ENCODE data around the gene TGFBR3L. TPM values are rescaled to one million over a fixed set of nuclear protein-coding genes. Genes with fewer than 3 reads are reported as not detected.

The TGFBR3L gene
- total and polyA plus RNA-seq, 2 of the 13 experiments (the other 11 are each of a cell fraction or from before 2014, with no cell fraction given) = 0.20 to 1.0 TPM

DNA sequence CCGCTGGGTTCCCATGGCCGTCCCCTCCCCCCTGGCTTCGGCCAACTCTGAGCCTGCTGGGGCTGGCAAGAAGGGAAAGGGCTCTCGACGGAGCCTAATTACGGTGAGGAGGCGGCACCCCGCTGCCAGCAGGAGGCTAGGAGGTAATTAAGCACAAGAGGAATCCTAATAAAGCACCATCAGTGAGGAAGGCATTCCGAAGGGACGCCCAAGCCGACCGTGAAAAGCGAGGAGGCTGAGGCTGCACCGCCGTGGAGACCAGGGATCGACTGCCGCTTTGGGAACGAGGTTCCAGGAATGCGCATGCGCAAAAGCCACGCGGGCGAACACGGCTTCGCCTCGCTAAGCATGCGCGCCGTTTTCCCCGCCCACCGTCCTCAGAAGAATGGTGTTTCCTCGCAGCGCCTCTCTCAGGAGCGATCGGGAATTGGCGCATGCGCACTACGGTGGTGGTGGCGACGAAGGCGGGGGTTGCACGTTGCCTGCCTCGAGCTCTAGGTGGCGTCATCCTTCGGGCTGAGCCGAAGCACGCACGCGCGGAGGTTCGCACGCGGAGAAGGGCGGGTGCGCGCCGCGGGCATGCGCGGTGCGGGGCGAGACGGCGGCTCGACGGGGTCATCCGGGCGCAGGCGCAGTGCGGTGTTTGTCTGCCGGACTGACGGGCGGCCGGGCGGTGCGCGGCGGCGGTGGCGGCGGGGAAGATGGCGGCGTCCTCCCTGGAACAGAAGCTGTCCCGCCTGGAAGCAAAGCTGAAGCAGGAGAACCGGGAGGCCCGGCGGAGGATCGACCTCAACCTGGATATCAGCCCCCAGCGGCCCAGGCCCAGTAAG is 11.2 kb upstream of the TGFBR3L start, which contains the start of gene MAP2K7 (continued):
- TF ChIP-seq FOSL1 (CRISPR knock-in tag; IDR thresholded peaks at IDR 0.05; ENCODE audit: borderline replicate concordance) = no peak
- no peak for TF ChIP-seq PRPF4 (IDR thresholded peaks at IDR 0.05; ENCODE audit: low read depth, low read length, poor library complexity, severe bottlenecking)
- TF ChIP-seq ZNF780A (CRISPR knock-in tag; IDR thresholded peaks at IDR 0.05) = no peak; the same call in 1 of the 2 replicates
- TF ChIP-seq, protein P1, sequence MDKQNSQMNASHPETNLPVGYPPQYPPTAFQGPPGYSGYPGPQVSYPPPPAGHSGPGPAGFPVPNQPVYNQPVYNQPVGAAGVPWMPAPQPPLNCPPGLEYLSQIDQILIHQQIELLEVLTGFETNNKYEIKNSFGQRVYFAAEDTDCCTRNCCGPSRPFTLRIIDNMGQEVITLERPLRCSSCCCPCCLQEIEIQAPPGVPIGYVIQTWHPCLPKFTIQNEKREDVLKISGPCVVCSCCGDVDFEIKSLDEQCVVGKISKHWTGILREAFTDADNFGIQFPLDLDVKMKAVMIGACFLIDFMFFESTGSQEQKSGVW (CRISPR knock-in tag; IDR thresholded peaks at IDR 0.05; ENCODE audit: borderline replicate concordance) = no peak
- no peak for TF ChIP-seq SATB2 (CRISPR knock-in tag; IDR thresholded peaks at IDR 0.05)
- TF ChIP-seq, protein P2, sequence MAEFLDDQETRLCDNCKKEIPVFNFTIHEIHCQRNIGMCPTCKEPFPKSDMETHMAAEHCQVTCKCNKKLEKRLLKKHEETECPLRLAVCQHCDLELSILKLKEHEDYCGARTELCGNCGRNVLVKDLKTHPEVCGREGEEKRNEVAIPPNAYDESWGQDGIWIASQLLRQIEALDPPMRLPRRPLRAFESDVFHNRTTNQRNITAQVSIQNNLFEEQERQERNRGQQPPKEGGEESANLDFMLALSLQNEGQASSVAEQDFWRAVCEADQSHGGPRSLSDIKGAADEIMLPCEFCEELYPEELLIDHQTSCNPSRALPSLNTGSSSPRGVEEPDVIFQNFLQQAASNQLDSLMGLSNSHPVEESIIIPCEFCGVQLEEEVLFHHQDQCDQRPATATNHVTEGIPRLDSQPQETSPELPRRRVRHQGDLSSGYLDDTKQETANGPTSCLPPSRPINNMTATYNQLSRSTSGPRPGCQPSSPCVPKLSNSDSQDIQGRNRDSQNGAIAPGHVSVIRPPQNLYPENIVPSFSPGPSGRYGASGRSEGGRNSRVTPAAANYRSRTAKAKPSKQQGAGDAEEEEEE (CRISPR knock-in tag; IDR thresholded peaks at IDR 0.05; ENCODE audit: borderline replicate concordance) = peak; percentile 46; the same call in 1 of the 2 replicates
- TF ChIP-seq, protein P3, sequence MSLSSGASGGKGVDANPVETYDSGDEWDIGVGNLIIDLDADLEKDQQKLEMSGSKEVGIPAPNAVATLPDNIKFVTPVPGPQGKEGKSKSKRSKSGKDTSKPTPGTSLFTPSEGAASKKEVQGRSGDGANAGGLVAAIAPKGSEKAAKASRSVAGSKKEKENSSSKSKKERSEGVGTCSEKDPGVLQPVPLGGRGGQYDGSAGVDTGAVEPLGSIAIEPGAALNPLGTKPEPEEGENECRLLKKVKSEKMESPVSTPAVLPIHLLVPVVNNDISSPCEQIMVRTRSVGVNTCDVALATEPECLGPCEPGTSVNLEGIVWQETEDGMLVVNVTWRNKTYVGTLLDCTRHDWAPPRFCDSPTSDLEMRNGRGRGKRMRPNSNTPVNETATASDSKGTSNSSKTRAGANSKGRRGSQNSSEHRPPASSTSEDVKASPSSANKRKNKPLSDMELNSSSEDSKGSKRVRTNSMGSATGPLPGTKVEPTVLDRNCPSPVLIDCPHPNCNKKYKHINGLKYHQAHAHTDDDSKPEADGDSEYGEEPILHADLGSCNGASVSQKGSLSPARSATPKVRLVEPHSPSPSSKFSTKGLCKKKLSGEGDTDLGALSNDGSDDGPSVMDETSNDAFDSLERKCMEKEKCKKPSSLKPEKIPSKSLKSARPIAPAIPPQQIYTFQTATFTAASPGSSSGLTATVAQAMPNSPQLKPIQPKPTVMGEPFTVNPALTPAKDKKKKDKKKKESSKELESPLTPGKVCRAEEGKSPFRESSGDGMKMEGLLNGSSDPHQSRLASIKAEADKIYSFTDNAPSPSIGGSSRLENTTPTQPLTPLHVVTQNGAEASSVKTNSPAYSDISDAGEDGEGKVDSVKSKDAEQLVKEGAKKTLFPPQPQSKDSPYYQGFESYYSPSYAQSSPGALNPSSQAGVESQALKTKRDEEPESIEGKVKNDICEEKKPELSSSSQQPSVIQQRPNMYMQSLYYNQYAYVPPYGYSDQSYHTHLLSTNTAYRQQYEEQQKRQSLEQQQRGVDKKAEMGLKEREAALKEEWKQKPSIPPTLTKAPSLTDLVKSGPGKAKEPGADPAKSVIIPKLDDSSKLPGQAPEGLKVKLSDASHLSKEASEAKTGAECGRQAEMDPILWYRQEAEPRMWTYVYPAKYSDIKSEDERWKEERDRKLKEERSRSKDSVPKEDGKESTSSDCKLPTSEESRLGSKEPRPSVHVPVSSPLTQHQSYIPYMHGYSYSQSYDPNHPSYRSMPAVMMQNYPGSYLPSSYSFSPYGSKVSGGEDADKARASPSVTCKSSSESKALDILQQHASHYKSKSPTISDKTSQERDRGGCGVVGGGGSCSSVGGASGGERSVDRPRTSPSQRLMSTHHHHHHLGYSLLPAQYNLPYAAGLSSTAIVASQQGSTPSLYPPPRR (CRISPR knock-in tag; IDR thresholded peaks at IDR 0.05; ENCODE audit: borderline replicate concordance) = 0 out of 2 replicates have a peak, but pooled peaks have one; percentile 11
- TF ChIP-seq, protein P4, sequence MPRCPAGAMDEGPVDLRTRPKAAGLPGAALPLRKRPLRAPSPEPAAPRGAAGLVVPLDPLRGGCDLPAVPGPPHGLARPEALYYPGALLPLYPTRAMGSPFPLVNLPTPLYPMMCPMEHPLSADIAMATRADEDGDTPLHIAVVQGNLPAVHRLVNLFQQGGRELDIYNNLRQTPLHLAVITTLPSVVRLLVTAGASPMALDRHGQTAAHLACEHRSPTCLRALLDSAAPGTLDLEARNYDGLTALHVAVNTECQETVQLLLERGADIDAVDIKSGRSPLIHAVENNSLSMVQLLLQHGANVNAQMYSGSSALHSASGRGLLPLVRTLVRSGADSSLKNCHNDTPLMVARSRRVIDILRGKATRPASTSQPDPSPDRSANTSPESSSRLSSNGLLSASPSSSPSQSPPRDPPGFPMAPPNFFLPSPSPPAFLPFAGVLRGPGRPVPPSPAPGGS (CRISPR knock-in tag; IDR thresholded peaks at IDR 0.05) = peak; percentile 91
- TF ChIP-seq, protein P5, sequence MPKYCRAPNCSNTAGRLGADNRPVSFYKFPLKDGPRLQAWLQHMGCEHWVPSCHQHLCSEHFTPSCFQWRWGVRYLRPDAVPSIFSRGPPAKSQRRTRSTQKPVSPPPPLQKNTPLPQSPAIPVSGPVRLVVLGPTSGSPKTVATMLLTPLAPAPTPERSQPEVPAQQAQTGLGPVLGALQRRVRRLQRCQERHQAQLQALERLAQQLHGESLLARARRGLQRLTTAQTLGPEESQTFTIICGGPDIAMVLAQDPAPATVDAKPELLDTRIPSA (CRISPR knock-in tag; IDR thresholded peaks at IDR 0.05; ENCODE audit: borderline replicate concordance) = no peak
- TF ChIP-seq ZNF660 (CRISPR knock-in tag; IDR thresholded peaks at IDR 0.05; ENCODE audit: borderline replicate concordance, low read depth) = no peak
- peak; percentile 87 for TF ChIP-seq ZFY (CRISPR knock-in tag; IDR thresholded peaks at IDR 0.05)
- TF ChIP-seq FOXJ3 (CRISPR knock-in tag; IDR thresholded peaks at IDR 0.05; ENCODE audit: borderline replicate concordance) = no peak
- no peak for TF ChIP-seq ZSCAN22 (CRISPR knock-in tag; IDR thresholded peaks at IDR 0.05)
- no peak for TF ChIP-seq TRIM24 (CRISPR knock-in tag; IDR thresholded peaks at IDR 0.05)
- TF ChIP-seq JUN (CRISPR knock-in tag; IDR thresholded peaks at IDR 0.05) = no peak
- TF ChIP-seq SRY (CRISPR knock-in tag; IDR thresholded peaks at IDR 0.05) = no peak
- TF ChIP-seq TOPORS (CRISPR knock-in tag; IDR thresholded peaks at IDR 0.05) = no peak
- peak; percentile 47; the same call in 1 of the 2 replicates for TF ChIP-seq ZNF205 (CRISPR knock-in tag; IDR thresholded peaks at IDR 0.05)
- peak; percentile 70; the same call in 1 of the 2 replicates for TF ChIP-seq ATF7 (IDR thresholded peaks at IDR 0.05)
- TF ChIP-seq ATF7 (CRISPR knock-in tag; IDR thresholded peaks at IDR 0.05) = 0 out of 2 replicates have a peak, but pooled peaks have one; percentile 49

Measured in HepG2 (cell line).